ENCODE measurements around the gene S100A7. TPM values are rescaled to one million over a fixed set of nuclear protein-coding genes. Genes with fewer than 3 reads are reported as not detected.

The S100A7 gene
- total and polyA plus RNA-seq, 9 of the 15 experiments (the other 6 are each of a cell fraction or from before 2014, with no cell fraction given): not detected

DNA sequence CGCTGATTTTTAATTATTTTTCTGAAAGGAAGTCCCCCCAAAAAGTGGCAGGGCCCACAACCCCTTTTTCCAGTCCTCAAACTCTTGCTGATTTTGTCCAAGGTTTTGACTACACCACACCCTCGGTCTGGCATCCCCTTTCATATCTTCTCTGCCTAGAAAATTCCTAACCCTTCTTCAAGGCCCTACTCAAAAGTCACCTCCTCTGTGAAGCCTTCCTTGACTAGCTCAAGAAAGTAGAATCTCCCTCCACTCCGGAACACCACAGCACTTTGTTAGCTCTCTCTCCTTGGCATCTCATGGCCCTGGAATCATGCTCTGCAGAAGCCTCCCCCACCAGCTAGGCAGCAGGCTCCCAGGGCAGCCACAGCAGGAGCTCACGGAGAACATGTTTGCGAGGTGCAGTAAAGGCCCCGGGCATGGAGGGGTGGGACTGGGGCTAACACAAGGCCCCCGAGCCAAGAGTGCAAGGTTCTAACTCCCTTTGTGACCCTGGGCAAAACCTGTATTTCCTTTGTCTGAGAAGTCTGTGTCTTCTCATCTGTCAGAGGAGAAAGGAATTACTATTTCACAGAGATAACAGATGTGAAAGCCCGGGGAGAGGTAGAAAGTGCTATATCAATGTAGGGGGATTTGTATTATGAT lies 17.7 kb upstream of the S100A7 start:
- no peak for ATAC-seq
- H3K4me3 ChIP-seq: no peak overlapping the region
- no peaks in the 10 kb centered on the region for H3K9me3 ChIP-seq (replicated peaks; ENCODE audit: control insufficient read depth, insufficient read depth, low read depth, low read length)
- in situ Hi-C loops (cut with MboI) (no loop called here), intact Hi-C loops (cut with micrococcal nuclease) (no loop called here)
- no peak for DNase-seq (ENCODE audit: extremely low read depth in 1 of 4, low spot score in 3 of 4)
- peak overlapping the region in 1 of 2 experiments; percentile 48; a peak in 1 of 4 replicates for H3K9ac ChIP-seq (ENCODE audit: insufficient read depth in 1 of 2, low read depth in 2 of 2, low read length in 2 of 2)
- ChIA-PET POLR2A (interaction anchor here (0.5 to 2.5 kb wide), 2 partner anchors 8 to 90 kb away, joined by 3 to 8 read pairs; no protein-coding TSS in a partner anchor), CTCF (ENCODE audit: low intra/inter-chr PET ratio) (no interaction called here)
- H3K27ac ChIP-seq (ENCODE audit: extremely low read depth, low read depth, low read length): no peak overlapping the region
- no peaks in the 10 kb centered on the region for H4K20me1 ChIP-seq (replicated peaks; ENCODE audit: control insufficient read depth, insufficient read depth, low read length)
- H3K4me1 ChIP-seq (replicated peaks in 1 of 2; ENCODE audit: control insufficient read depth in 2 of 2, insufficient read depth in 2 of 2, low read length in 2 of 2): no peaks in the 10 kb centered on the region
- H3K36me3 ChIP-seq (ENCODE audit: control insufficient read depth, insufficient read depth, low read length): no peaks in the 10 kb centered on the region
- FAIRE-seq: no peak
- no peaks in the 10 kb centered on the region for H3K79me2 ChIP-seq (ENCODE audit: control insufficient read depth, insufficient read depth, low read length)
- WGBS (ENCODE audit: insufficient coverage, low coverage, missing lambda C conversion rate): 17% methylated on average over 8 of the region's 8 CpGs
- BruUV-seq (replicated peaks): no TSS peak
- H2AFZ ChIP-seq (ENCODE audit: low read depth, low read length): no peak overlapping the region
- H3K9me1 ChIP-seq (ENCODE audit: control insufficient read depth, insufficient read depth, low read length): no peaks in the 10 kb centered on the region
- H3K4me2 ChIP-seq (ENCODE audit: insufficient read depth, low read length): no peak overlapping the region
- peaks cover 0 to 10% of the 10 kb centered on the region in 2 experiments; a peak in 3 of 5 replicates for H3K27me3 ChIP-seq (ENCODE audit: control insufficient read depth in 2 of 2, insufficient read depth in 2 of 2, low read length in 2 of 2)
- no peak for TF ChIP-seq RBM39 (optimal IDR thresholded peaks at IDR 0.05; ENCODE audit: low read depth, low read length)
- TF ChIP-seq, protein P1, sequence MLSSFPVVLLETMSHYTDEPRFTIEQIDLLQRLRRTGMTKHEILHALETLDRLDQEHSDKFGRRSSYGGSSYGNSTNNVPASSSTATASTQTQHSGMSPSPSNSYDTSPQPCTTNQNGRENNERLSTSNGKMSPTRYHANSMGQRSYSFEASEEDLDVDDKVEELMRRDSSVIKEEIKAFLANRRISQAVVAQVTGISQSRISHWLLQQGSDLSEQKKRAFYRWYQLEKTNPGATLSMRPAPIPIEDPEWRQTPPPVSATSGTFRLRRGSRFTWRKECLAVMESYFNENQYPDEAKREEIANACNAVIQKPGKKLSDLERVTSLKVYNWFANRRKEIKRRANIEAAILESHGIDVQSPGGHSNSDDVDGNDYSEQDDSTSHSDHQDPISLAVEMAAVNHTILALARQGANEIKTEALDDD (IDR thresholded peaks at IDR 0.05): no peak
- TF ChIP-seq ZFP36 (IDR thresholded peaks at IDR 0.05; ENCODE audit: low read depth, low read length, partially characterized antibody): peak; percentile 80
- TF ChIP-seq COPS2 (conservative IDR thresholded peaks at IDR 0.05): no peak
- TF ChIP-seq FOXK2 (conservative IDR thresholded peaks at IDR 0.05 in 1 of 2, IDR thresholded peaks at IDR 0.05 in 1 of 2; ENCODE audit: low read depth in 2 of 2): no peak
- TF ChIP-seq ZNF280A (IDR thresholded peaks at IDR 0.05; ENCODE audit: low read depth, partially characterized antibody): no peak
- TF ChIP-seq SIN3B (IDR thresholded peaks at IDR 0.05; ENCODE audit: low read depth): no peak
- TF ChIP-seq ETS1 (conservative IDR thresholded peaks at IDR 0.05; ENCODE audit: control insufficient read depth, low read depth, low read length): no peak

Measured in K562 (cell line).